Tibial nerve (tissue), 4 donors: ENCODE data around the gene SLC34A2. TPM values are rescaled to one million over a fixed set of nuclear protein-coding genes. Genes with fewer than 3 reads are reported as not detected.

Experiments
- DNase-seq, 2 donors: peaks; one replicate each; pipeline ENCODE4 v3.0.0-alpha.2; 2019; ENCODE audit warnings: low spot score in 2 of 2
- H3K27ac ChIP-seq, 4 donors: fragments of 200-600 bp; sonication (generic) in 3 of 4; one replicate each; pipeline ENCODE4 v1.5.1; 2017 to 2019; ENCODE audit warnings: mild to moderate bottlenecking in 1 of 4
- H3K27me3 ChIP-seq, 2 donors: fragments of 200-600 bp; sonication (generic) in 1 of 2; one replicate each; pipeline versions ENCODE4 v1.5.1 to v1.6.0; 2017 to 2019
- H3K36me3 ChIP-seq, 3 donors: fragments of 200-600 bp; sonication (generic); one replicate each; pipeline ENCODE4 v1.5.1; 2018 to 2019
- H3K4me1 ChIP-seq, 4 donors: fragments of 200-600 bp; sonication (generic) in 3 of 4; one replicate each; pipeline ENCODE4 v1.5.1; 2017 to 2019
- H3K4me3 ChIP-seq, 4 donors: fragments of 200-600 bp; sonication (generic) in 3 of 4; one replicate each; pipeline ENCODE4 v1.5.1; 2017 to 2019; ENCODE audit warnings: mild to moderate bottlenecking in 1 of 4, moderate library complexity in 1 of 4
- H3K9me3 ChIP-seq, 4 donors: fragments of 200-600 bp; sonication (generic) in 3 of 4; one replicate each; pipeline ENCODE4 v1.5.1; 2017 to 2019
- CTCF ChIP-seq, 5 experiments: fragments of 200-600 bp in 3 of 5; fragments of 450-650 bp in 2 of 5; sonication (generic) in 3 of 5; IDR thresholded peaks; one replicate each; pipeline ENCODE4 v1.5.1; 2016 to 2019; ENCODE audit warnings: antibody characterized with exemption in 5 of 5, mild to moderate bottlenecking in 3 of 5, moderate library complexity in 2 of 5
- EP300 ChIP-seq, 2 donors: sonication (generic); formaldehyde crosslinking; IDR thresholded peaks; one replicate each; pipeline ENCODE4 v1.6.1; 2017; ENCODE audit warnings: antibody characterized with exemption in 2 of 2, mild to moderate bottlenecking in 1 of 2
- POLR2A ChIP-seq, 2 donors: fragments of 450-650 bp; IDR thresholded peaks; one replicate each; pipeline ENCODE4 v1.6.1; 2017; ENCODE audit warnings: antibody characterized with exemption in 2 of 2, mild to moderate bottlenecking in 2 of 2, moderate library complexity in 2 of 2
- WGBS, 2 donors: methylation state at CpG; one replicate each; pipeline ENCODE4 v1.1.5; 2018; 5-methylcytosine and 5-hydroxymethylcytosine counted together
- total RNA-seq, 4 donors: library from RNA; depleted of rRNA; stranded (reverse); fragments of >200 nt; gene quantifications; one replicate each; pipeline ENCODE4 v1.1.0, GENCODE V29; 2016

The SLC34A2 gene
- total RNA-seq, 4 donors from 2014 or later: not detected

- Histone ChIP-seq H3K27ac (no peak overlapping the region), H3K27me3 (no peaks in the 10 kb centered on the region), H3K4me3 (no peak overlapping the region), H3K36me3 (no peaks in the 10 kb centered on the region), H3K4me1 (no peaks in the 10 kb centered on the region), H3K9me3 (no peaks in the 10 kb centered on the region)
- 39 to 40% methylated on average over 5 of the region's 5 CpGs for WGBS, 2 donors
- no peak for TF ChIP-seq EP300 (IDR thresholded peaks at IDR 0.05)
- no peak for TF ChIP-seq POLR2A (IDR thresholded peaks at IDR 0.05)
- TF ChIP-seq CTCF (IDR thresholded peaks at IDR 0.05): no peak
- peak in 1 of 2 donors; percentile 23 for DNase-seq
Measured at GRCh38 chr4:25702848-25703247, 47.2 kb downstream of the SLC34A2 start.

- Histone ChIP-seq H3K27ac (no peak overlapping the region), H3K27me3 (no peaks in the 10 kb centered on the region), H3K9me3 (no peaks in the 10 kb centered on the region), H3K4me1 (no peaks in the 10 kb centered on the region), H3K36me3 (no peaks in the 10 kb centered on the region), H3K4me3 (no peak overlapping the region)
- no peak for DNase-seq
- no peak for TF ChIP-seq EP300 (IDR thresholded peaks at IDR 0.05)
- TF ChIP-seq CTCF (IDR thresholded peaks at IDR 0.05): no peak
- TF ChIP-seq POLR2A (IDR thresholded peaks at IDR 0.05): no peak
- WGBS, 2 donors: 76 to 77% methylated on average over 3 of the region's 3 CpGs
Measured at GRCh38 chr4:25703731-25704388, 48.2 kb downstream of the SLC34A2 start.

GRCh38 chr4:25704516-25704915 is 48.9 kb downstream of the SLC34A2 start:
- Histone ChIP-seq H3K9me3 (peaks cover 0 to 5% (median 0%) of the 10 kb centered on the region in 4 donors), H3K27me3 (no peaks in the 10 kb centered on the region), H3K36me3 (no peaks in the 10 kb centered on the region), H3K27ac (no peak overlapping the region), H3K4me1 (no peaks in the 10 kb centered on the region), H3K4me3 (no peak overlapping the region)
- whole genome bisulfite sequencing, 2 donors: 59 to 66% methylated on average over 2 of the region's 2 CpGs
- TF ChIP-seq POLR2A (IDR thresholded peaks at IDR 0.05): no peak
- TF ChIP-seq CTCF (IDR thresholded peaks at IDR 0.05): no peak
- no peak for TF ChIP-seq EP300 (IDR thresholded peaks at IDR 0.05)
- DNase-seq: no peak

GRCh38 chr4:25710637-25711036 is 55.0 kb downstream of the SLC34A2 start:
- Histone ChIP-seq H3K9me3 (peaks cover 0 to 5% (median 0%) of the 10 kb centered on the region in 4 donors), H3K27ac (no peak overlapping the region), H3K4me3 (no peak overlapping the region), H3K36me3 (no peaks in the 10 kb centered on the region), H3K4me1 (no peaks in the 10 kb centered on the region), H3K27me3 (no peaks in the 10 kb centered on the region)
- DNase-seq: no peak
- 55 to 69% methylated on average over 3 of the region's 3 CpGs for WGBS, 2 donors
- no peak for TF ChIP-seq EP300 (IDR thresholded peaks at IDR 0.05)
- no peak for TF ChIP-seq POLR2A (IDR thresholded peaks at IDR 0.05)
- no peak for TF ChIP-seq CTCF (IDR thresholded peaks at IDR 0.05)

GRCh38 chr4:25712611-25713010 is 57.0 kb downstream of the SLC34A2 start:
- Histone ChIP-seq H3K27me3 (no peaks in the 10 kb centered on the region), H3K9me3 (peaks cover 0 to 5% (median 0%) of the 10 kb centered on the region in 4 donors), H3K36me3 (no peaks in the 10 kb centered on the region), H3K27ac (no peak overlapping the region), H3K4me1 (no peaks in the 10 kb centered on the region), H3K4me3 (no peak overlapping the region)
- no peak for DNase-seq
- no peak for TF ChIP-seq CTCF (IDR thresholded peaks at IDR 0.05)
- TF ChIP-seq EP300 (IDR thresholded peaks at IDR 0.05): no peak
- TF ChIP-seq POLR2A (IDR thresholded peaks at IDR 0.05): no peak
- WGBS, 2 donors: 81 to 94% methylated on average over 2 of the region's 2 CpGs
